NB4 (cell line): Measurements from ENCODE around the gene HMCN2.

Source experiments
- DNase-seq: peaks from one replicate; pipeline ENCODE4 v3.0.0; 2010; ENCODE audit warnings: low read depth
- H3K4me3 ChIP-seq: one replicate; pipeline ENCODE4 v1.5.1; 2011; ENCODE audit warnings: mild to moderate bottlenecking, low read depth, low read length, moderate library complexity
- CTCF ChIP-seq: IDR thresholded peaks from one replicate; pipeline ENCODE4 v1.5.1; 2012; ENCODE audit warnings: low read depth, low read length
- MAX ChIP-seq: IDR thresholded peaks from 2 replicates; pipeline ENCODE4 v1.6.1; 2011; ENCODE audit warnings: low read depth, low read length
- MYC ChIP-seq: IDR thresholded peaks from 2 replicates; pipeline ENCODE4 v1.6.1; 2011; ENCODE audit warnings: low read depth, low read length
- POLR2A ChIP-seq: IDR thresholded peaks from 2 replicates; pipeline ENCODE4 v1.6.1; 2011; ENCODE audit warnings: mild to moderate bottlenecking; ENCODE audit not compliant: insufficient read length; ENCODE audit errors: extremely low read depth

HMCN2 gene

GRCh38 chr9:130408669-130409068, 143.1 kb downstream of the HMCN2 start:
- TF ChIP-seq CTCF (peak; percentile 31), MYC (no peak)
- DNase-seq = peak; percentile 30
- H3K4me3 ChIP-seq = no peak overlapping the region

- H3K4me3 ChIP-seq = no peak overlapping the region
- TF ChIP-seq CTCF = no peak
- TF ChIP-seq MAX = no peak
- TF ChIP-seq POLR2A = no peak
- no peak for TF ChIP-seq MYC
- peak; percentile 38 for DNase-seq
Measured at GRCh38 chr9:130409246-130409645, 143.7 kb downstream of the HMCN2 start.

GRCh38 chr9:130410443-130410842, 144.9 kb downstream of the HMCN2 start:
- no peak for TF ChIP-seq MYC
- TF ChIP-seq MAX = no peak
- DNase-seq = no peak
- no peak overlapping the region for H3K4me3 ChIP-seq

GRCh38 chr9:130411566-130411915, 146.0 kb downstream of the HMCN2 start:
- no peak overlapping the region for H3K4me3 ChIP-seq
- TF ChIP-seq MAX (no peak), CTCF (no peak), MYC (no peak), POLR2A (no peak)
- no peak for DNase-seq

- no peak overlapping the region for H3K4me3 ChIP-seq
- DNase-seq = no peak
- TF ChIP-seq POLR2A (no peak), CTCF (no peak), MYC (no peak), MAX (no peak)
Measured at GRCh38 chr9:130414081-130414731, 148.6 kb downstream of the HMCN2 start.

- TF ChIP-seq MYC (no peak), CTCF (no peak), MAX (no peak), POLR2A (no peak)
- DNase-seq = no peak
- no peak overlapping the region for H3K4me3 ChIP-seq
Measured at GRCh38 chr9:130414910-130415746, 149.6 kb downstream of the HMCN2 start.
